H54 (cell line): Measurements from ENCODE around the gene BMP7.

Experiments
- DNase-seq: peaks from one replicate; pipeline ENCODE4 v3.0.0; 2011; ENCODE audit warnings: low spot score, mixed read lengths; ENCODE audit not compliant: insufficient read length
- FAIRE-seq: peaks from 3 replicates; lab custom pipeline; 2011; peaks lifted over from hg19 to GRCh38; lab: Jason Lieb, UNC
- POLR2A ChIP-seq: IDR thresholded peaks from 2 replicates; pipeline ENCODE4 v1.6.1; 2011; ENCODE audit warnings: low read depth, mild to moderate bottlenecking, low read length

The BMP7 gene

GRCh38 chr20:57266291-57267157 lies at the start of gene BMP7:
Gene BMP7 (minus strand): TSS chr20:57266641. CDS start chr20:57266122, 519 bp downstream.
- DNase-seq (no peak), FAIRE-seq (no peak)
- TF ChIP-seq POLR2A, result no peak

- FAIRE-seq (no peak), DNase-seq (no peak)
- no peak for TF ChIP-seq POLR2A
These were observed 49.6 kb upstream of the BMP7 start for GRCh38 chr20:57315976-57316480.

- FAIRE-seq (no peak), DNase-seq (no peak)
- TF ChIP-seq POLR2A, result no peak
These were observed 48.9 kb upstream of the BMP7 start for GRCh38 chr20:57315083-57315975.

- no peak for TF ChIP-seq POLR2A
- DNase-seq (no peak), FAIRE-seq (no peak)
These were observed 47.5 kb upstream of the BMP7 start for GRCh38 chr20:57313951-57314350.

DNA sequence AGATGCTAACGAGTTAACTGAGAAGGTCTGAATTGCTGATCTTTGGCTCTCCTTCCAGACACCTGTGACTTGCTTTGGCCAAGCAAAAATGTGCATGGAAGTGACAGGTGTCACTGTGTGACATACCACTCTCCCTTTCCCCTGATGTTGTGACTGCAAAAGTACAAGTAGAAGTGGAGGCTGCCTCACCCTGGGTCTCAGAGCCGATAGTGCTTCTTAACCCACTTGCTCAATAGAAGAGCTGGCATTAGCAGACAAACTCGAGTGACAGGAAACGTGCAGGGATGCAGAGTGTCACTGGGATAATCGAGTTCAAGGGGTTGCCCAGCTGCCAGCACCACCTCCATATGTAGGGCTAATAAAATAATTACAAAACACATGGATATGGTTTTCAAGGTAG lies 46.8 kb upstream of the BMP7 start:
- no peak for DNase-seq
- TF ChIP-seq POLR2A, result no peak
- FAIRE-seq, result no peak

GRCh38 chr20:57312138-57312537 lies 45.7 kb upstream of the BMP7 start:
- FAIRE-seq (no peak), DNase-seq (no peak)
- TF ChIP-seq POLR2A, result no peak

- TF ChIP-seq POLR2A, result no peak
- DNase-seq (no peak), FAIRE-seq (no peak)
These were observed 44.5 kb upstream of the BMP7 start for GRCh38 chr20:57310821-57311514.

DNA sequence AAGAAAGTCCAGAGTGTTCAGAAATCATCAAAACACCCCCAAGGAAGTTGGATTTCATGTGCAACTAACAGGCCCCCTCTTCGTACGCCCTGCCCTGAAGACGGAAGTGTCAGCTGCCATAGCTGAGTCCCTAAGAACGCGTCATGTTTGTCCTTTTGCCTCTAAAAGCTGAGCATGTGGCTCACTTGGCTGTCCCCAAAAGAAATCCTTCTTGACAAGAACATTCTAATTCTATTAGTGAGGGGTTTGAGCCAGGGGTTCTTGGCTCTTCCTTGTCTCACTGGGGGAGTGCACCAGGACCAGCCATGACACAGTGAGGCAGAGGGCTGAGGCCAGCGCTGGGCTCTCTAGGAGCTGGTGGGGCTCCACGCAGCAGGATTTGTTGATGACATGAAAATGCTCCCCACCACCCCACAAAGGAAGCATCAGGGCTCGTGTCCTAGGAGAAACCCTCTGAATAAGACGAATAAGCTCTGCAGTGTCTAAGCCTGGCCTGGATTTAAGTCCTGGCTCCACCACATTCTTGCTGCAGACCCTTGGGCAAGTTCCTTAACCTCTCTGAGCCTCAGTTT lies 43.2 kb upstream of the BMP7 start:
- FAIRE-seq (no peak), DNase-seq (no peak)
- no peak for TF ChIP-seq POLR2A

DNA sequence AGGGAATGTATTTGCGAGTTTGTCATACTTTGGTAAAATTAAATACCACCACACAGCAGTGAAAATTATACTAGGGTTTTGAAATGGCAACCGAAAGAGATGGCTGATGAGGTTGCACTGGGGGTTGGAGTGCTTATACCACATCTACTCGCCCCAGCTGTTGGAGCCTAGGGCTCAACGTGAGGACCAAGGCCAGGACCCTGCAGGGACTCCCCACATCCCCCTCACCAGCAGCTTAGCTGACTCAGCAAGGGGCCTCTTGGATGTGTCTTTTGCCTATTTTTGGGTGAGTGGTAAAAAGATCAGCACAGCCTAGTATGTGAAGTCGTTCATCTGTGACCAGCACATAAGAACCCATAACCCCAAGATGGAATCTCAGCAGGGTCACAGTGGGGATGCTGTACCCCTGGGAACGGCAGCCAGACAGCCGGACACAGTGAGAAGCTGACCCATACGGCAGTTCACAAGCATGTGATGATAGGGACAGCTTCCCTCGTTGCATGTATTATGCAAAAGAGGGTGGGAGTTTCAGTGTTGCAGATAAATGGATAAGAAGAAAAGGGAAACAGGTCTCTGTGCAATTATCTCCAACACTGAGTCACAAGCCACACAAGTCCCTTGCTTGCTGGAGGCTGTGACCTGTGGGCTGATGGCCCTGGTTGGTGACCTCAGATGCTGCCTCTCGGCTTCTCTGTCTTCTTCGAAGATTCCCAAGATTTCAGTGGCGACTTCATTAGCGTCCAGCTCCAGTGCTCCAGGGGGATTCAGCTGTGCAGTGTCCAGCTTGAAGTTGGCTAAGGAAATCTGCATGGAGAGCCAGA lies 42.2 kb upstream of the BMP7 start:
- DNase-seq (no peak), FAIRE-seq (no peak)
- TF ChIP-seq POLR2A, result no peak

DNA sequence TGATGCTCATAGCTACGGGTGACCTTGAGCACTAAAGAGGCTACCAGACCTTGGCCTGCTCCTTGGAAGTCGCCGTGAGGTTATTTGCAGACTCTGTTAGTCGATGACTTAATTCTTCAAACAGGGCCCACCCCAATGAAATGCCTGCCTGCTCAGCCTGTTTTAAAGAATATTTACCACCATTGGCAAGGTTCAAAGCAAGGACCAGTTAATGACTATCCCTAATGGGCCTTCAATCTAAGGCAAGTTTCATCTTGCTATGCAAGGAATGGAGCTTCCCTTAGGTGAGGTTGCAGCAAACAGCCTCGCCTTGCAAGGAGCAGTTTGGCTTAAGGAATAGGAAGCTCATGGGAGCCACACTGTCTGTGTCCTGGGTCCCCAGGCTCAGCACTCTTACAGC lies 40.3 kb upstream of the BMP7 start:
- DNase-seq (no peak), FAIRE-seq (no peak)
- TF ChIP-seq POLR2A, result no peak

GRCh38 chr20:57301026-57301425 lies 34.6 kb upstream of the BMP7 start:
- FAIRE-seq (no peak), DNase-seq (no peak)
- no peak for TF ChIP-seq POLR2A

- DNase-seq (no peak), FAIRE-seq (no peak)
- no peak for TF ChIP-seq POLR2A
These were observed 32.0 kb upstream of the BMP7 start for GRCh38 chr20:57298457-57298856.
